ELR (cell line): ENCODE measurements around the gene SLC12A7.
"Not testable (repeated sequence)": the region's sequence is repeated elsewhere in the genome, so short reads cannot be mapped to it uniquely, and the experiment has no call there.

Source experiments
- DNase-seq: peaks from one replicate; pipeline ENCODE4 v3.0.0-alpha.2; 2015; ENCODE audit warnings: low read depth

The SLC12A7 gene

GRCh38 chr5:1006656-1007071, 105.2 kb downstream of the SLC12A7 start:
- DNase-seq: no peak

GRCh38 chr5:1005904-1006655, 105.8 kb downstream of the SLC12A7 start:
- no peak for DNase-seq

GRCh38 chr5:1005249-1005851, 106.5 kb downstream of the SLC12A7 start:
- DNase-seq: no peak

- DNase-seq: no peak
Measured at GRCh38 chr5:1004461-1005248, 107.2 kb downstream of the SLC12A7 start.

GRCh38 chr5:1003296-1003937, 108.4 kb downstream of the SLC12A7 start:
- DNase-seq: no peak

- DNase-seq: no peak
Measured at GRCh38 chr5:1002836-1003235, 109.0 kb downstream of the SLC12A7 start.

GRCh38 chr5:1002271-1002546, 109.7 kb downstream of the SLC12A7 start:
- no peak for DNase-seq

- DNase-seq: no peak
Measured at GRCh38 chr5:1001406-1002270, 110.2 kb downstream of the SLC12A7 start.

- not testable (repeated sequence) for DNase-seq
Measured at GRCh38 chr5:1000831-1001230, 111.0 kb downstream of the SLC12A7 start.
